Neutrophil (primary cell): ENCODE measurements around the gene FAM162B.

Experiments
- H3K27ac ChIP-seq: fragments of 200-600 bp; sonication (generic); 2 replicates; pipeline ENCODE4 v1.5.1; 2016; ENCODE audit warnings: mild to moderate bottlenecking, moderate library complexity
- H3K27me3 ChIP-seq: fragments of 200-600 bp; sonication (generic); 2 replicates; pipeline ENCODE4 v1.6.0; 2016; ENCODE audit warnings: mild to moderate bottlenecking
- H3K36me3 ChIP-seq: fragments of 200-600 bp; sonication (generic); 2 replicates; pipeline ENCODE4 v1.5.1; 2017
- H3K4me1 ChIP-seq, 2 experiments: fragments of 200-600 bp in 1 of 2; sonication (generic) in 1 of 2; 1 replicate in 1 of 2; 2 replicates in 1 of 2; pipeline versions ENCODE4 v1.5.1 to v1.6.1; 2013 to 2016; ENCODE audit warnings: low read depth in 1 of 2, low read length in 1 of 2, mild to moderate bottlenecking in 1 of 2, moderate library complexity in 1 of 2; ENCODE audit not compliant: control insufficient read depth in 1 of 2, insufficient read depth in 1 of 2
- H3K4me3 ChIP-seq, 2 experiments: fragments of 200-600 bp in 1 of 2; sonication (generic) in 1 of 2; 1 replicate in 1 of 2; 2 replicates in 1 of 2; pipeline ENCODE4 v1.5.1; 2013 to 2016; ENCODE audit warnings: low read depth in 1 of 2, low read length in 1 of 2, mild to moderate bottlenecking in 1 of 2, moderate library complexity in 1 of 2
- H3K9me3 ChIP-seq: fragments of 200-600 bp; sonication (generic); 2 replicates; pipeline ENCODE4 v1.5.1; 2016
- TF ChIP-seq, protein P1 (sequence below): fragments of 200-600 bp; sonication (generic); IDR thresholded peaks from 2 replicates; pipeline ENCODE4 v1.5.1; 2016; ENCODE audit warnings: antibody characterized with exemption

The FAM162B gene

DNA sequence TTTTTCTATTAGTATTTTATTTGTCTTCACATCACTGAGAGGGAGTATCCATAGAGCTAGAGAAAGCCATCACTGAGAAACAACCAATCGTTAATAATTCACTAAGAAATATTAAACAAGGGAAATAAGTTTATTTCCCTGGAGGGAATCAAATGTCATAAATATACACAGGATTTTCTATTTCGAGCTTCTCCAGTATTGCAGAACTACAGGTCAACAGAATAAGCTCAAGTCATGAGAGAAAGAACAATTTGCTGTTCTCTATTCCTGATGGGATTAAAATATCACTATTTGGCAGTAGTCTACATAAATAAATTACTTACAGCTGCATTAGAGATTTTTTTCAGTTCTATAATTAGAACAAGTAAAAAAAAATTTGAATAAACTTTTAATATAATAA lies 2.2 kb upstream of the FAM162B start:
- Histone ChIP-seq H3K36me3 (no peaks in the 10 kb centered on the region), H3K27me3 (peaks cover 84% of the 10 kb centered on the region), H3K4me3 (no peak overlapping the region), H3K27ac (no peak overlapping the region), H3K4me1 (peaks cover 0 to 10% of the 10 kb centered on the region in 2 experiments), H3K9me3 (no peaks in the 10 kb centered on the region)
- TF ChIP-seq, protein P1, sequence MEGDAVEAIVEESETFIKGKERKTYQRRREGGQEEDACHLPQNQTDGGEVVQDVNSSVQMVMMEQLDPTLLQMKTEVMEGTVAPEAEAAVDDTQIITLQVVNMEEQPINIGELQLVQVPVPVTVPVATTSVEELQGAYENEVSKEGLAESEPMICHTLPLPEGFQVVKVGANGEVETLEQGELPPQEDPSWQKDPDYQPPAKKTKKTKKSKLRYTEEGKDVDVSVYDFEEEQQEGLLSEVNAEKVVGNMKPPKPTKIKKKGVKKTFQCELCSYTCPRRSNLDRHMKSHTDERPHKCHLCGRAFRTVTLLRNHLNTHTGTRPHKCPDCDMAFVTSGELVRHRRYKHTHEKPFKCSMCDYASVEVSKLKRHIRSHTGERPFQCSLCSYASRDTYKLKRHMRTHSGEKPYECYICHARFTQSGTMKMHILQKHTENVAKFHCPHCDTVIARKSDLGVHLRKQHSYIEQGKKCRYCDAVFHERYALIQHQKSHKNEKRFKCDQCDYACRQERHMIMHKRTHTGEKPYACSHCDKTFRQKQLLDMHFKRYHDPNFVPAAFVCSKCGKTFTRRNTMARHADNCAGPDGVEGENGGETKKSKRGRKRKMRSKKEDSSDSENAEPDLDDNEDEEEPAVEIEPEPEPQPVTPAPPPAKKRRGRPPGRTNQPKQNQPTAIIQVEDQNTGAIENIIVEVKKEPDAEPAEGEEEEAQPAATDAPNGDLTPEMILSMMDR = no peak

DNA sequence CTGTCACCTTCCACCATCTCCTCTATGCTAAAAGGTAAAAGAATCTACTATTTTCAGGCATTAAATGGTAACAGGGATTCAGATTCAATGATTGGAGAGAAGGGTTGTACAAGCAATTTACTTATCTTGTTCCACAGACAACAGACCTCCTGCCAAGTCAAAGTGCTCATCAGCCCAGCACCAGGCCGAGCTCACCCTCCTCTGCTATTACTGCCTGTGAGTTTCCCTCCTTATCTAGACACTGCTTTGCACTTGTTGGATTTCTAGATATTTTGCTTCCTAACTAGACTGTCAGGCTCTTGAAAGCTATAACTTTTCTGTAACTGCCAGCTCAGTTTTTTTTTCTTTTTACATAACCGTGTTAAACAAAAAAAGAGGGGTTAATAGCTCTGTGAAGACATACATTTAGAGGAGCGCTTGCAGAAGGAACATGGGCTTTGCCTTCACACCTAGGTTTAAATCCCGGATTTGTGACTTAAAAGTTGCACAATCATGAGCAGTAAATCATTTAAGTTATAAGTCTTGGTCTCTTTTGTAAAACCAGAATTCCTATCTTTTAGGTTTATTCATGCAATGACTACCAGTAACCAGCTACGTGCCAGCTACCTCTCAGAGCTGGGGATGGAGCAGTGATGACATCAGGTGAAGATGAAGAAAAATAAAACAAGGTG lies 1.1 kb upstream of the FAM162B start:
- Histone ChIP-seq H3K4me1 (peaks cover 0 to 10% of the 10 kb centered on the region in 2 experiments), H3K9me3 (no peaks in the 10 kb centered on the region), H3K27me3 (peaks cover 94% of the 10 kb centered on the region), H3K36me3 (no peaks in the 10 kb centered on the region), H3K4me3 (no peak overlapping the region), H3K27ac (no peak overlapping the region)
- TF ChIP-seq, protein P1 = no peak

DNA sequence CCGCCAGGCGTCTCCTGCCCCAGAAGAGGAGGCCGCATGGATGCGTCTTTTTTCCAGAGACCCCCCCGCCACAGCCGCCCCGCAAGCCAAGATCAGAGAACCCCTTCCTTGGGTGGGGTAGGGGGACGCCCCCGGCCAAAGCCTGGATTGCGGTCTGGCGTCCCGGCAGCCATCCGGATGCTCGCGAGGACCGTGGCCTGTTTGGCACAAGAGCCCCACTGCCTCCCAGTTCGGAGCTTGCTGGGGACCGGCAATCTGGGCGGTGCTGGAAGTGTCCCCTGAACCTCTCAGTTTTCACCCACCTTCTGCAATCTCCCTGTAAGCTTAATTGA lies 924 bp downstream of the FAM162B start:
- Histone ChIP-seq H3K4me1 (peaks cover 0 to 10% of the 10 kb centered on the region in 2 experiments), H3K27me3 (peaks cover 100% of the 10 kb centered on the region), H3K9me3 (no peaks in the 10 kb centered on the region), H3K27ac (no peak overlapping the region), H3K36me3 (no peaks in the 10 kb centered on the region), H3K4me3 (no peak overlapping the region)
- TF ChIP-seq, protein P1 = no peak

DNA sequence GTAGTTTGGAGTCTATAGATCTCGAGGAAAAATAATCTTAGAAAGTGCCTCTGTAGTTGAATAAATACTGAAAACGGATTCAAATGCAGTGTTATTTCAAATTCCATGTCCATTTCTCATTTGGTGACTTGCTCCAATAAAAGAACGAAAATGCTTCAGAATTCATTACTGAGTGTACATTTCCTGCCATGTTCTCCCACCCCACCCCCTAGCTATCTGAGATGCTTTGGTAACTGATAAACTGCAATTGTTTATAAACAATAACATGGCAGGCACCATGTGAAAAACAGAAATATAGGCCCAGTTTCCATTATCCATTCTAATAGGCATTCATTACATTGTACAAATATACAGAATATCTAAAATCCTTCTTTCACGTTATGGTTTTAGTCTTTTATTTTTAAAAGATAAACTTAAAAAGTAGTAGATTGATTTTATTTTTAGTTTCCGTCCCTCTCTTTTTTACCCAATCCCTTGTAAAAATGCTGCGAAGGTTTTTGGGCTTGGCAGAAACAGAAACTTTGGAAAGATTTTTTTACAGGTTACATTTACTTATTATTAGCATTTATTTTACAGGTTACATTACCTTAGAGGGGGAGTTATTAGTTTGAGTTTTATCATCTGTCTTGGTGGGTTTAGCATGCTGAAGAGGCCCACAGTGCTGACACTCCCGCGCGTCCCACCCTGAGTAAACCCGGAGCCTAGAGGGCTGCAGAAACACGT lies 1.5 kb downstream of the FAM162B start:
- Histone ChIP-seq H3K36me3 (no peaks in the 10 kb centered on the region), H3K4me1 (peaks cover 0 to 10% of the 10 kb centered on the region in 2 experiments), H3K4me3 (no peak overlapping the region), H3K27me3 (peaks cover 98% of the 10 kb centered on the region), H3K9me3 (no peaks in the 10 kb centered on the region), H3K27ac (no peak overlapping the region)
- TF ChIP-seq, protein P1 = no peak

DNA sequence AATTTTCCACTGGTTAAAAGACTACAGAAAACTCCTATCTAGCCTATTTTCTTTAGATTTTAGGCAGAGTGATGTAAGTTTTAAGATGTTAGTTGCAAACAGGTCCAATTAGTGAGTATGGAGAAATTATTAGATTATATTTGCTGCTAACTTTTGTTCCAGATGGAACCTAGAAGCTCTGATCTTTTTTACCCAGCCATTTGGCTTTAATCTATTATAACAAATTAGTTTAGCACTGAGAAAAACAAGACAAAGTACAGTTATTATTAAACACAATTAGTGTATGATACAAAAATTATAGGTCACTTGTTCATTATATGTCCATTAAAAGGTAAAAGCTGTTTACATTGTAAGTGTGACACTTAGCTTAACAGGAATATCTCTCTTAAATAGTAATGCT lies 2.5 kb downstream of the FAM162B start:
- H3K9me3 ChIP-seq = no peaks in the 10 kb centered on the region
- no peak overlapping the region for H3K4me3 ChIP-seq
- TF ChIP-seq, protein P1 = no peak
- no peak overlapping the region for H3K27ac ChIP-seq
- H3K27me3 ChIP-seq = peaks cover 94% of the 10 kb centered on the region
- no peaks in the 10 kb centered on the region for H3K36me3 ChIP-seq
- peaks cover 0 to 10% of the 10 kb centered on the region in 2 experiments for H3K4me1 ChIP-seq
